PFSK-1 (cell line): ENCODE results near the gene SUN2. TPM values are rescaled to one million over a fixed set of nuclear protein-coding genes. Genes with fewer than 3 reads are reported as not detected.

ENCODE experiments used
- FOXP2 ChIP-seq: optimal IDR thresholded peaks from 2 replicates; pipeline ENCODE3; 2011; ENCODE audit warnings: borderline replicate concordance, control low read depth, inconsistent platforms; ENCODE audit not compliant: insufficient read depth; ENCODE audit errors: extremely low read length, extremely low read depth
- POLR2AphosphoS5 ChIP-seq: IDR thresholded peaks from 2 replicates; pipeline ENCODE4 v1.6.1; 2012; ENCODE audit warnings: low read depth, mild to moderate bottlenecking, control low read depth, low read length, moderate library complexity
- REST ChIP-seq, 2 experiments: IDR thresholded peaks; 2 replicates each; pipeline versions ENCODE4 v1.6.1 to v1.8.0; 2011 to 2012; ENCODE audit warnings: low read depth in 2 of 2, low read length in 2 of 2, control low read depth in 1 of 2, inconsistent platforms in 1 of 2, mild to moderate bottlenecking in 1 of 2, moderate library complexity in 1 of 2; ENCODE audit not compliant: insufficient read depth in 1 of 2
- SIN3A ChIP-seq: IDR thresholded peaks from 2 replicates; pipeline ENCODE4 v1.6.1; 2012; ENCODE audit warnings: mild to moderate bottlenecking, low read length, moderate library complexity, borderline replicate concordance; ENCODE audit not compliant: insufficient read depth
- TAF1 ChIP-seq: IDR thresholded peaks from 2 replicates; pipeline ENCODE4 v1.6.1; 2012; ENCODE audit warnings: low read length, control low read depth, borderline replicate concordance; ENCODE audit not compliant: insufficient read depth
- polyA plus RNA-seq: library from polyadenylated mRNA; unstranded; fragments of >200 nt; gene quantifications from one replicate; pipeline ENCODE4 v1.2.1, GENCODE V29; 2012; ENCODE audit warnings: low read depth, missing spikeins; ENCODE audit not compliant: insufficient read length

Gene SUN2
- polyA plus RNA-seq: 46.2 TPM

DNA sequence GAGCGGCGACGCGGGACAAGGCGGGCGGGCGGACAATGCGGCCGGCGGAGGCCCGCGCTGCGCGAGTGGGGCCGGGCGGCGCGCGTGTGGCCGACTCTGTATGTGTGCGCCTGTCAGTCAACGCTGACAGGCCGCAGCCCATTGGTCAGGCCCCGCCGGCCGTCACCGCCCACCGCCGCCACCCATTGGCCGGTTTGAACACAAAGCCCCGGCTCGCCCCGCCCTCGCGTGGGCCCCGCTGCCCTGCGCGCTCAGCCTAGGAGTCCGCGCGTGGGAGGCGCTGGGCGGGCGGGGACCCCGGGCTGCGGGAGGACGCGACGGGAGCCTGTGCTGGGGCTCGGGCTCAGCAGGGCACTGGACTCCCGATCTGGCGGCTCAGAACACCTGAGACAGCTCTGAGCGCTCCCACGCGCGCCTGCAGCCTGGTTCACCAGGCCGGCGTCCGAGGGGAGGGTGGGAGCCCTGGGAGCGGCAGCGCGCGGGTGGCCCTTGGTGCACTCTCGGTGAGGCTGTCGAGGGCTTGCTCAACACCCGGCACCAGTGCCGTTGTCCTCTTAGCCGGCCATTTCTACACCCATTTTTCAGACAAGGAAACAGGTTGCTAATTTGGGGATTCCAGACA lies at the start of gene SUN2:
TSS of gene SUN2 (minus strand) at position 88 of the 622 bp plus-strand sequence. CDS start 3,370 bp downstream, outside the sequence.
- peak; percentile 24 for TF ChIP-seq FOXP2
- TF ChIP-seq TAF1: no peak
- peak; percentile 48 for TF ChIP-seq POLR2AphosphoS5

- TF ChIP-seq SIN3A (no peak), POLR2AphosphoS5 (no peak), FOXP2 (no peak), TAF1 (no peak)
Measured at GRCh38 chr22:38802671-38803121, 46.9 kb upstream of the SUN2 start.

GRCh38 chr22:38799265-38800002 lies 43.6 kb upstream of the SUN2 start:
- TF ChIP-seq FOXP2 (peak; percentile 43), SIN3A (no peak)

DNA sequence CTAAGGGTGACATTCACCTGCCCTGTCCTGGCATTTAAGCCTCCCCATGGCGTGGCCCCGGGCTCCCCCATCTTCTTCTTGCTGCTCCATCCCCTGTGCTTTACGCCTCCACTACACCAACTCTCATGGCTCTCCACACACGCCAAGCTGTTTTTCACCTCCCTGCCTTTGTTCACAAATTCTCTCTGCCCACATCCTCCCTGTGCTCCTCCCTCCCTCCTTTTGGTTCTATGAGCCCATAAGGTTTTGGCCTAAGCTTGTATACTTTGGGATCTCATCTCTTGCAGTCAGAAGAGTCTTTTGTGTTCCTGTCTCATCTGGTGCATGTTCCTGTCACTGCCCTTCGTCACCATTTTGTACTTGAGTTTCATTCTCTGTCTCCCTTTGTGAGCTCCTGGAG lies 42.7 kb upstream of the SUN2 start:
- TF ChIP-seq POLR2AphosphoS5: no peak
- no peak for TF ChIP-seq REST (IDR thresholded peaks at IDR 0.05; ENCODE audit: insufficient read depth in 1 of 2, low read depth in 2 of 2, low read length in 2 of 2)
- no peak for TF ChIP-seq FOXP2
- TF ChIP-seq TAF1: no peak
- TF ChIP-seq SIN3A: no peak

- TF ChIP-seq FOXP2: no peak
Measured at GRCh38 chr22:38796262-38796957, 40.6 kb upstream of the SUN2 start.

DNA sequence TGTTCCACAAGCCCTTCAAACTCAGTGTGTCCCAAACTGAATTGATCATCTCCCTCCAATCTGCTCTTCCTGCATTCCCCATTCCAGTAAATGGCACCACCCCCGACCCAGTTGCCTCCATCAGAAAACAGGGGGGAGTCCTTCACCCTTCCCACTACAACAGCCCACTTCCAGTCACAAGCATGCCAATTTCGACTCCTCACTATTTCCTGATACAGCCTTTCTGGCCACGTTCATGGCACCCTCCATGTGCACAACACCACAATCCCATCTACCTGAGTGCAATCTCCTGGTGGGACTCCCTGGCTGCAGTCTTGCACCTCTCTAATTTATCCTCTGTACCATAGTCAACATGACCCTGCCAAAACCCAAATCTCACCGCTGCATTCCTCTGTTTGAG lies 39.8 kb upstream of the SUN2 start:
- TF ChIP-seq POLR2AphosphoS5 (no peak), REST (IDR thresholded peaks at IDR 0.05; ENCODE audit: insufficient read depth in 1 of 2, low read depth in 2 of 2, low read length in 2 of 2) (no peak), FOXP2 (no peak), TAF1 (no peak), SIN3A (no peak)

GRCh38 chr22:38793721-38794466 lies 38.1 kb upstream of the SUN2 start, which contains the start of gene DNAL4:
Gene DNAL4 (minus strand): TSS chr22:38794143. CDS start chr22:38782731, 11,412 bp downstream.
- no peak for TF ChIP-seq POLR2AphosphoS5
- peak; percentile 37 for TF ChIP-seq FOXP2
- no peak for TF ChIP-seq TAF1
